ENCODE results near the gene EXOC3. TPM values are rescaled to one million over a fixed set of nuclear protein-coding genes. Genes with fewer than 3 reads are reported as not detected.

EXOC3 gene
- total and polyA plus RNA-seq, 2 of the 4 experiments (the other 2 are of a cell fraction) = 35.1 to 47.5 TPM

DNA sequence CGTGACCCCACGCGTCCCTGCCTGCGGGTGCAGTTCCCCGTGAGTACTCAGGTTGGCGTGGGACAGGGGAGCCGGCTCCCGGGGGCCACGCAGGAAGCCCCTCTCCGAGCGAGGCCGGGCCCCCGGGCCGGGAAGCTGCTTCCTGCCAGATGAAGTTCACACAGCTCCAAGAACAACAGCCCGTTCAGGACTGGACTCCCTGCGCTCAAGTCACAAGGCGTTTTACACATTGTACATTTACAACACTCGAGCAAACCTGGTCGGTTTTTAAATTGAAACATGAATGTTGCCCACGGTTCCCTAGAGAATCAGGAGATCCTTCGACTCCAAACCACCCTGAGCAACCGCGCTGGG, 58.8 kb downstream of the EXOC3 start:
- no peak overlapping the region for H3K9ac ChIP-seq (ENCODE audit: low read depth, low read length)
- no peaks in the 10 kb centered on the region for H3K4me1 ChIP-seq (ENCODE audit: control insufficient read depth, insufficient read depth, low read length)
- no peak overlapping the region for H2BK120ac ChIP-seq (ENCODE audit: low read depth, low read length)
- in situ Hi-C loops (cut with MboI; ENCODE audit: low sequenced_read_pairs) = no loop called here
- no peaks in the 10 kb centered on the region for H3K9me1 ChIP-seq (ENCODE audit: insufficient read depth, low read length)
- CTCF ChIA-PET = no interaction called here
- no peaks in the 10 kb centered on the region; the same call in 1 of the 2 replicates for H3K9me3 ChIP-seq (ENCODE audit: control insufficient read depth, insufficient read depth, low read length)
- BruUV-seq (replicated peaks) = no TSS peak
- dilution Hi-C loops (cut with HindIII; ENCODE audit: low sequenced_read_pairs, unreplicated experiment) = no loop called here
- H3K14ac ChIP-seq (replicated peaks; ENCODE audit: low read depth, low read length) = no peak overlapping the region
- ATAC-seq (ENCODE audit: low read depth) = no peak
- H4K20me1 ChIP-seq (ENCODE audit: insufficient read depth, low read length) = no peaks in the 10 kb centered on the region
- no peak overlapping the region for H2BK15ac ChIP-seq (ENCODE audit: low read depth, low read length)
- no peak overlapping the region for H2BK5ac ChIP-seq (ENCODE audit: low read depth, low read length, poor library complexity, severe bottlenecking)
- no peak overlapping the region for H3K4me2 ChIP-seq (ENCODE audit: low read depth, low read length)
- no peak overlapping the region for H2AK9ac ChIP-seq (replicated peaks; ENCODE audit: low read depth, low read length, poor library complexity)
- 44% methylated on average over 10 of the region's 23 CpGs; no CpG with 5 or more reads in 1 of the 2 experiments for WGBS, 2 experiments (ENCODE audit: extremely low coverage in 2 of 2, insufficient read length in 1 of 2)
- H4K91ac ChIP-seq (ENCODE audit: insufficient read depth, low read depth, low read length) = no peak overlapping the region
- H3K18ac ChIP-seq (ENCODE audit: low read depth, low read length) = no peak overlapping the region
- H3K27ac ChIP-seq (ENCODE audit: insufficient read depth, low read length) = no peak overlapping the region
- H4K5ac ChIP-seq (ENCODE audit: low read depth, low read length) = no peak overlapping the region
- no peak overlapping the region for H4K8ac ChIP-seq (ENCODE audit: low read depth in 2 of 2, low read length in 2 of 2)
- no peak overlapping the region for H2AFZ ChIP-seq (replicated peaks; ENCODE audit: low read length, poor library complexity)
- intact Hi-C loops (cut with micrococcal nuclease) = no loop called here
- no peak overlapping the region for H3K56ac ChIP-seq (ENCODE audit: extremely low read depth, insufficient read depth, low read length)
- peaks cover 45% of the 10 kb centered on the region for H3K27me3 ChIP-seq (ENCODE audit: control insufficient read depth, insufficient read depth, low read length)
- no peak overlapping the region for H2BK20ac ChIP-seq (ENCODE audit: low read depth, low read length)
- no peak overlapping the region for H2AK5ac ChIP-seq (ENCODE audit: low read depth, low read length)
- H3K23ac ChIP-seq (ENCODE audit: low read depth, low read length) = no peak overlapping the region
- H3K36me3 ChIP-seq (ENCODE audit: control insufficient read depth, insufficient read depth, low read length) = no peaks in the 10 kb centered on the region
- no peak overlapping the region for H3K4ac ChIP-seq (ENCODE audit: low read depth, low read length)
- H3K4me3 ChIP-seq (ENCODE audit: insufficient read depth, low read depth, low read length) = no peak overlapping the region
- no peak for DNase-seq
- TF ChIP-seq, protein P1, sequence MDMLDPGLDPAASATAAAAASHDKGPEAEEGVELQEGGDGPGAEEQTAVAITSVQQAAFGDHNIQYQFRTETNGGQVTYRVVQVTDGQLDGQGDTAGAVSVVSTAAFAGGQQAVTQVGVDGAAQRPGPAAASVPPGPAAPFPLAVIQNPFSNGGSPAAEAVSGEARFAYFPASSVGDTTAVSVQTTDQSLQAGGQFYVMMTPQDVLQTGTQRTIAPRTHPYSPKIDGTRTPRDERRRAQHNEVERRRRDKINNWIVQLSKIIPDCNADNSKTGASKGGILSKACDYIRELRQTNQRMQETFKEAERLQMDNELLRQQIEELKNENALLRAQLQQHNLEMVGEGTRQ (IDR thresholded peaks at IDR 0.05; ENCODE audit: low read depth, low read length) = no peak
- TF ChIP-seq NFE2L2 (IDR thresholded peaks at IDR 0.05; ENCODE audit: low read depth, low read length) = no peak
- TF ChIP-seq CHD1 (IDR thresholded peaks at IDR 0.05; ENCODE audit: low read depth, low read length) = no peak
- no peak for TF ChIP-seq CEBPB (IDR thresholded peaks at IDR 0.05; ENCODE audit: low read depth, low read length)
- TF ChIP-seq RCOR1 (IDR thresholded peaks at IDR 0.05; ENCODE audit: insufficient replicate concordance, low read length) = no peak
- TF ChIP-seq, protein P2, sequence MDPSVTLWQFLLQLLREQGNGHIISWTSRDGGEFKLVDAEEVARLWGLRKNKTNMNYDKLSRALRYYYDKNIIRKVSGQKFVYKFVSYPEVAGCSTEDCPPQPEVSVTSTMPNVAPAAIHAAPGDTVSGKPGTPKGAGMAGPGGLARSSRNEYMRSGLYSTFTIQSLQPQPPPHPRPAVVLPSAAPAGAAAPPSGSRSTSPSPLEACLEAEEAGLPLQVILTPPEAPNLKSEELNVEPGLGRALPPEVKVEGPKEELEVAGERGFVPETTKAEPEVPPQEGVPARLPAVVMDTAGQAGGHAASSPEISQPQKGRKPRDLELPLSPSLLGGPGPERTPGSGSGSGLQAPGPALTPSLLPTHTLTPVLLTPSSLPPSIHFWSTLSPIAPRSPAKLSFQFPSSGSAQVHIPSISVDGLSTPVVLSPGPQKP (IDR thresholded peaks at IDR 0.05; ENCODE audit: borderline replicate concordance, low read depth, low read length) = no peak
- TF ChIP-seq FOS (IDR thresholded peaks at IDR 0.05; ENCODE audit: low read depth, low read length) = no peak
- TF ChIP-seq, protein P3, sequence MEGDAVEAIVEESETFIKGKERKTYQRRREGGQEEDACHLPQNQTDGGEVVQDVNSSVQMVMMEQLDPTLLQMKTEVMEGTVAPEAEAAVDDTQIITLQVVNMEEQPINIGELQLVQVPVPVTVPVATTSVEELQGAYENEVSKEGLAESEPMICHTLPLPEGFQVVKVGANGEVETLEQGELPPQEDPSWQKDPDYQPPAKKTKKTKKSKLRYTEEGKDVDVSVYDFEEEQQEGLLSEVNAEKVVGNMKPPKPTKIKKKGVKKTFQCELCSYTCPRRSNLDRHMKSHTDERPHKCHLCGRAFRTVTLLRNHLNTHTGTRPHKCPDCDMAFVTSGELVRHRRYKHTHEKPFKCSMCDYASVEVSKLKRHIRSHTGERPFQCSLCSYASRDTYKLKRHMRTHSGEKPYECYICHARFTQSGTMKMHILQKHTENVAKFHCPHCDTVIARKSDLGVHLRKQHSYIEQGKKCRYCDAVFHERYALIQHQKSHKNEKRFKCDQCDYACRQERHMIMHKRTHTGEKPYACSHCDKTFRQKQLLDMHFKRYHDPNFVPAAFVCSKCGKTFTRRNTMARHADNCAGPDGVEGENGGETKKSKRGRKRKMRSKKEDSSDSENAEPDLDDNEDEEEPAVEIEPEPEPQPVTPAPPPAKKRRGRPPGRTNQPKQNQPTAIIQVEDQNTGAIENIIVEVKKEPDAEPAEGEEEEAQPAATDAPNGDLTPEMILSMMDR (conservative IDR thresholded peaks at IDR 0.05; ENCODE audit: low read depth, low read length) = no peak
- no peak for TF ChIP-seq RFX5 (IDR thresholded peaks at IDR 0.05; ENCODE audit: low read depth, low read length)
- TF ChIP-seq POLR2A (IDR thresholded peaks at IDR 0.05; ENCODE audit: low read depth, low read length) = no peak
- no peak for TF ChIP-seq MXI1 (IDR thresholded peaks at IDR 0.05; ENCODE audit: borderline replicate concordance, low read depth, low read length)
- no peak for TF ChIP-seq MAFK (IDR thresholded peaks at IDR 0.05; ENCODE audit: low read depth, low read length)
- no peak for TF ChIP-seq MAZ (IDR thresholded peaks at IDR 0.05; ENCODE audit: borderline replicate concordance, low read depth, low read length)
- no peak for TF ChIP-seq BHLHE40 (IDR thresholded peaks at IDR 0.05; ENCODE audit: low read depth, low read length)
- POLR2A ChIA-PET (ENCODE audit: unreplicated experiment) = no interaction called here
- H3K79me1 ChIP-seq (ENCODE audit: low read depth in 1 of 2, low read length in 2 of 2) = no peaks in the 10 kb centered on the region
